Subcutaneous abdominal adipose tissue (tissue), 5 donors: ENCODE measurements around the gene SSBP4.

ENCODE experiments used
- H3K27ac ChIP-seq: one replicate; pipeline ENCODE4 v1.7.0; 2013; ENCODE audit warnings: low read depth, mild to moderate bottlenecking, inconsistent platforms, low read length, moderate library complexity
- H3K27me3 ChIP-seq, 5 donors: one replicate each; pipeline ENCODE4 v1.7.0; 2013; ENCODE audit warnings: low read length in 5 of 5, inconsistent platforms in 1 of 5; ENCODE audit not compliant: control insufficient read depth in 5 of 5, insufficient read depth in 4 of 5
- H3K36me3 ChIP-seq, 5 donors: one replicate each; pipeline ENCODE4 v1.7.0; 2013; ENCODE audit warnings: low read length in 5 of 5; ENCODE audit not compliant: control insufficient read depth in 5 of 5, insufficient read depth in 5 of 5
- H3K4me1 ChIP-seq, 5 donors: one replicate each; pipeline ENCODE4 v1.7.0; 2013; ENCODE audit warnings: low read length in 5 of 5, mild to moderate bottlenecking in 3 of 5, moderate library complexity in 1 of 5; ENCODE audit not compliant: control insufficient read depth in 5 of 5, insufficient read depth in 5 of 5
- H3K4me3 ChIP-seq, 5 donors: one replicate each; pipeline ENCODE4 v1.7.0; 2013; ENCODE audit warnings: low read length in 5 of 5, low read depth in 1 of 5
- H3K9ac ChIP-seq, 5 donors: one replicate each; pipeline ENCODE4 v1.7.0; 2013; ENCODE audit warnings: low read length in 5 of 5, mild to moderate bottlenecking in 4 of 5, moderate library complexity in 3 of 5
- H3K9me3 ChIP-seq, 5 donors: one replicate each; pipeline ENCODE4 v1.7.0; 2013; ENCODE audit warnings: low read length in 5 of 5; ENCODE audit not compliant: control insufficient read depth in 5 of 5
- donor health status: healthy.
- donor health status: healthy.
- donor health status: healthy.
- donor health status: healthy.
- donor health status: healthy.

SSBP4 gene

GRCh38 chr19:18385675-18386542, 33.3 kb upstream of the SSBP4 start, which contains the start of gene GDF15:
Gene GDF15 (plus strand): TSS chr19:18386158. CDS start chr19:18386190, 32 bp downstream.
- no peaks in the 10 kb centered on the region for H3K9me3 ChIP-seq
- H3K9ac ChIP-seq, result no peak within 1 kb of the TSS
- peak within 1 kb of the TSS in 2 of 5 donors; percentile 9 to 34 for H3K4me3 ChIP-seq
- peaks cover 0 to 12% (median 8%) of the 10 kb centered on the region in 5 donors for H3K27me3 ChIP-seq
- H3K27ac ChIP-seq, result no peak within 1 kb of the TSS
- peaks cover 0 to 40% (median 32%) of the 10 kb centered on the region in 5 donors for H3K4me1 ChIP-seq
- H3K36me3 ChIP-seq, result peaks cover 0 to 12% (median 0%) of the 10 kb centered on the region in 5 donors

- no peak overlapping the region for H3K9ac ChIP-seq
- peak overlapping the region in 2 of 5 donors; percentile 9 to 34 for H3K4me3 ChIP-seq
Measured at GRCh38 chr19:18386543-18387271, 32.5 kb upstream of the SSBP4 start.

GRCh38 chr19:18388100-18388959, 30.9 kb upstream of the SSBP4 start:
- Histone ChIP-seq H3K27me3 (peaks cover 0 to 12% (median 8%) of the 10 kb centered on the region in 5 donors), H3K27ac (no peak overlapping the region), H3K9me3 (no peaks in the 10 kb centered on the region), H3K4me3 (peak overlapping the region in 4 of 5 donors; percentile 27 to 66 (median 57)), H3K4me1 (peaks cover 0 to 45% (median 29%) of the 10 kb centered on the region in 5 donors), H3K9ac (peak overlapping the region in 3 of 5 donors; percentile 45 to 69 (median 52)), H3K36me3 (peaks cover 0 to 12% (median 0%) of the 10 kb centered on the region in 5 donors)

More at GRCh38 chr19:18386543-18387271, 32.5 kb upstream of the SSBP4 start:
- H3K36me3 ChIP-seq, result peaks cover 0 to 12% (median 0%) of the 10 kb centered on the region in 5 donors
- no peak overlapping the region for H3K27ac ChIP-seq
- no peaks in the 10 kb centered on the region for H3K9me3 ChIP-seq
- peaks cover 0 to 43% (median 32%) of the 10 kb centered on the region in 5 donors for H3K4me1 ChIP-seq
- peaks cover 0 to 12% (median 8%) of the 10 kb centered on the region in 5 donors for H3K27me3 ChIP-seq

- H3K9ac ChIP-seq, result peak overlapping the region in 1 of 5 donors; percentile 52
Measured at GRCh38 chr19:18388960-18389725, 30.1 kb upstream of the SSBP4 start.

DNA sequence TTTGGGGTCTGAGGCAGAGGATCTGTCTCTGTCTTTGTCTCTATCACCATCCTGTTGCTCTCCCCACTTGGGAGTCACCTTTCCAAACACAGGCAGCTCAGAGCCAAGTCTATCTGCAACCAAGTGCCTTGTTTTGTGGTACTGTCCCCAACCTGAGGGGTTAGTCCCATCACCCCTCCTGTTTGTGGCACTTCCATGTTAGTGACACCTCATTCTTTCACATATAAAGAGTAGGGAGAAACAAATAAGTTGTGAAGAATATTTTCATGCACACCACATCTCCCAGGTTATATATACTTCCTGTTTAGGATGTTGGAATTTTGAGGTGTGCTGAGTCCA, 29.5 kb upstream of the SSBP4 start:
- Histone ChIP-seq H3K4me1 (peaks cover 2 to 45% (median 29%) of the 10 kb centered on the region in 5 donors), H3K27me3 (peaks cover 0 to 12% (median 8%) of the 10 kb centered on the region in 5 donors), H3K9me3 (no peaks in the 10 kb centered on the region), H3K27ac (no peak overlapping the region), H3K4me3 (no peak overlapping the region), H3K9ac (no peak overlapping the region), H3K36me3 (peaks cover 0 to 12% (median 0%) of the 10 kb centered on the region in 5 donors)

More at GRCh38 chr19:18388960-18389725, 30.1 kb upstream of the SSBP4 start:
- peaks cover 0 to 12% (median 8%) of the 10 kb centered on the region in 5 donors for H3K27me3 ChIP-seq
- H3K4me3 ChIP-seq, result peak overlapping the region in 3 of 5 donors; percentile 27 to 66 (median 64)
- peaks cover 2 to 45% (median 29%) of the 10 kb centered on the region in 5 donors for H3K4me1 ChIP-seq
- peaks cover 0 to 12% (median 0%) of the 10 kb centered on the region in 5 donors for H3K36me3 ChIP-seq
- no peak overlapping the region for H3K27ac ChIP-seq
- no peaks in the 10 kb centered on the region for H3K9me3 ChIP-seq

- Histone ChIP-seq H3K4me3 (no peak overlapping the region), H3K27ac (no peak overlapping the region), H3K9me3 (no peaks in the 10 kb centered on the region), H3K36me3 (peaks cover 0 to 12% (median 0%) of the 10 kb centered on the region in 5 donors), H3K27me3 (peaks cover 0 to 11% (median 6%) of the 10 kb centered on the region in 5 donors), H3K9ac (no peak overlapping the region), H3K4me1 (peaks cover 2 to 45% (median 29%) of the 10 kb centered on the region in 5 donors)
Measured at GRCh38 chr19:18390065-18390907, 28.9 kb upstream of the SSBP4 start.

DNA sequence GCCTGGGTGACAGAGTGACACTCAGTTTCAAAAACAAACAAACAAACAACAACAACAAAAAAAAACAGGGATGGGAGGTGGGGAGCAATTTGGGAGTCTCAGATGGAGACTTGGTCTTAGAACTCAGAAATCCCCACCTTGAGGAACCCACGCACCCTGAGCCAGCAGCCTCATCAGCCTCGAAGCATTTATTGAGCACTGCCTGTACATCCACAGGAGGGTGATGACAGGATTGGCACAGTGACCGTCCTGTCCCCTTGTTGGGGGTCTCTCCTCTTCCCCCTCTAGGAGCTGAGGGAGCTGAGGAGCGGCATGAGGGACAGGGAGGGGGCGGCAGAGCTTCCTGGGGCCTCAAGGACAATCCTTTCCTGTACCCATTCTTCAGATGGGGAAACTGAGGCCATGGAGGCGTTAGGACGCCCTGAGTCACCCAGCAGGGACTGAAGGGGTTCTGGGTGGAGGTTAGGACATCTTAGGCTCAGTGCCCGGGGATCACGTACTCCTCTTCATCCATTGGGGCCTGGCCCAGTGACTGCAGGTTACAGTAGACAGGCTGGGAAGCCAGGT, 27.6 kb upstream of the SSBP4 start:
- no peak overlapping the region for H3K9ac ChIP-seq
- H3K9me3 ChIP-seq, result no peaks in the 10 kb centered on the region
- H3K36me3 ChIP-seq, result peaks cover 0 to 12% (median 0%) of the 10 kb centered on the region in 5 donors
- peaks cover 1 to 11% (median 5%) of the 10 kb centered on the region in 5 donors for H3K27me3 ChIP-seq
- peaks cover 2 to 37% (median 22%) of the 10 kb centered on the region in 5 donors for H3K4me1 ChIP-seq
- no peak overlapping the region for H3K27ac ChIP-seq
- no peak overlapping the region for H3K4me3 ChIP-seq

DNA sequence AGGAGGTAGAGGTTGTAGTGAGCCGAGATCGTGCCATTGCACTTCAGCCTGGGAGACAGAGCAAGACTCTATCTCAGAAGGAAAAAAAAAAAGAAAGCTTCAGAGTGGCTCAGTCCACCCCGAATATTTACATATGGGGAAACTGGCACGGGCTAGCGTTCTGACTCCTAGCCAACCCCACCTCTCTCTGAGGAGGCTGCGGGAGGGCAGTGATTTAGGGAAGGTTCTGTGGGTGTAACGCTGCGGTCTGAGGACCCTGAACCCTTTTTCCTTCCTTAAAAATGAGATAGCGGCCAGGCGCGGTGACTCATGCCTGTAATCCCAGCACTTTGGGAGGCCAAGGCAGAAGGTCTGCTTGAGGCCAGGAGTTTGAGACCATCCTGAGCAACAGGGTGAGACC, 26.8 kb upstream of the SSBP4 start:
- peaks cover 5 to 14% (median 10%) of the 10 kb centered on the region in 5 donors for H3K27me3 ChIP-seq
- no peak overlapping the region for H3K27ac ChIP-seq
- H3K9ac ChIP-seq, result no peak overlapping the region
- H3K9me3 ChIP-seq, result no peaks in the 10 kb centered on the region
- peaks cover 2 to 36% (median 14%) of the 10 kb centered on the region in 5 donors for H3K4me1 ChIP-seq
- peak overlapping the region in 1 of 5 donors; percentile 22 for H3K4me3 ChIP-seq
- H3K36me3 ChIP-seq, result peaks cover 0 to 12% (median 0%) of the 10 kb centered on the region in 5 donors
